T-cell (primary cell): ENCODE results near the gene MEGF10. TPM values are rescaled to one million over a fixed set of nuclear protein-coding genes. Genes with fewer than 3 reads are reported as not detected.

Experiments used
- ATAC-seq, 4 experiments: fragments of 200-7000 bp in 3 of 4; fragments of 150-1000 bp in 1 of 4; cut with Tn5 transposase; replicated peaks in 1 of 4; 1 replicate in 3 of 4; 2 replicates in 1 of 4; pipeline ENCODE4 v1.10.0; 2021; ENCODE audit warnings: moderate library complexity in 3 of 4, mild to moderate bottlenecking in 2 of 4, moderate number of reproducible peaks in 1 of 4
- CTCF ChIA-PET, 2 donors: fragments of 300-600 bp; sonication (Branson Sonifier 250); formaldehyde crosslinking; loops; one replicate each; lab custom pipeline; 2022; ENCODE audit warnings: antibody characterized with exemption in 2 of 2; lab: Charles Lee
- POLR2A ChIA-PET, 2 donors: fragments of 300-600 bp; sonication (Branson Sonifier 250); formaldehyde crosslinking; loops; one replicate each; lab custom pipeline; 2022; ENCODE audit warnings: antibody characterized with exemption in 2 of 2; lab: Charles Lee
- DNase-seq, 35 experiments: peaks; one replicate each; pipeline versions ENCODE4 v3.0.0 to v3.0.0-alpha.2; 2013 to 2023
- H3K27ac ChIP-seq: one replicate; pipeline ENCODE4 v1.5.1; 2013; ENCODE audit warnings: low read length
- H3K27me3 ChIP-seq, 2 experiments: replicated peaks in 1 of 2; 1 replicate in 1 of 2; 2 replicates in 1 of 2; pipeline versions ENCODE4 v1.6.1 to v1.7.0; 2013; ENCODE audit warnings: low read length in 1 of 2, mixed read lengths in 1 of 2; ENCODE audit not compliant: control insufficient read depth in 2 of 2, insufficient read depth in 2 of 2; ENCODE audit errors: extremely low read depth in 1 of 2
- H3K36me3 ChIP-seq, 2 donors: 1 replicate in 1 of 2; 2 replicates in 1 of 2; pipeline versions ENCODE4 v1.6.1 to v1.7.0; 2013; ENCODE audit warnings: low read length in 1 of 2; ENCODE audit not compliant: control insufficient read depth in 2 of 2, insufficient read depth in 1 of 2; ENCODE audit errors: extremely low read depth in 1 of 2
- H3K4me1 ChIP-seq, 2 experiments: 1 replicate in 1 of 2; 2 replicates in 1 of 2; pipeline versions ENCODE4 v1.6.1 to v1.7.0; 2013; ENCODE audit warnings: low read length in 2 of 2, mixed read lengths in 1 of 2; ENCODE audit not compliant: insufficient read depth in 2 of 2, control insufficient read depth in 1 of 2; ENCODE audit errors: extremely low read depth in 1 of 2
- H3K4me3 ChIP-seq, 2 donors: 1 replicate in 1 of 2; 2 replicates in 1 of 2; pipeline versions ENCODE4 v1.5.1 to v1.7.0; 2013; ENCODE audit warnings: mild to moderate bottlenecking in 2 of 2, low read length in 1 of 2, moderate library complexity in 1 of 2; ENCODE audit not compliant: control insufficient read depth in 1 of 2; ENCODE audit errors: extremely low read depth in 1 of 2
- H3K9me3 ChIP-seq: 2 replicates; pipeline ENCODE4 v1.7.0; 2013
- H3K27ac Mint-ChIP-seq, 2 donors: one replicate each; pipeline ENCODE4 v1.8.0; 2020 to 2021; ENCODE audit warnings: mild to moderate bottlenecking in 2 of 2, mixed read lengths in 2 of 2
- H3K27me3 Mint-ChIP-seq, 2 donors: one replicate each; pipeline ENCODE4 v1.8.0; 2021 to 2022; ENCODE audit warnings: mixed read lengths in 2 of 2
- H3K36me3 Mint-ChIP-seq: one replicate; pipeline ENCODE4 v1.8.0; 2021; ENCODE audit warnings: mixed read lengths
- H3K4me1 Mint-ChIP-seq, 3 donors: one replicate each; pipeline ENCODE4 v1.8.0; 2020 to 2022; ENCODE audit warnings: mixed read lengths in 3 of 3, mild to moderate bottlenecking in 1 of 3
- H3K4me3 Mint-ChIP-seq, 3 donors: one replicate each; pipeline ENCODE4 v1.8.0; 2020 to 2022; ENCODE audit warnings: mild to moderate bottlenecking in 3 of 3, mixed read lengths in 3 of 3, moderate library complexity in 3 of 3
- H3K9me3 Mint-ChIP-seq, 3 donors: one replicate each; pipeline ENCODE4 v1.8.0; 2020 to 2022; ENCODE audit warnings: mixed read lengths in 3 of 3
- WGBS: methylation state at CpG from one replicate; pipeline ENCODE4 v1.1.5; 2013; ENCODE audit warnings: missing lambda C conversion rate; ENCODE audit not compliant: insufficient coverage; 5-methylcytosine and 5-hydroxymethylcytosine counted together
- total RNA-seq, 35 experiments: library from RNA in 6 of 35; stranded (reverse) in 6 of 35; fragments of 120-200 nt in 1 of 35; gene quantifications; one replicate each; pipeline versions ENCODE4 v1.2.1 to v1.2.4 and lab custom pipeline; 2013 to 2026

The MEGF10 gene
- total RNA-seq, 5 donors from 2014 or later (not counting 1 experiment from before 2014, with no cell fraction given) = 0.06 to 0.89 (median 0.47) TPM; not detected in 2

DNA sequence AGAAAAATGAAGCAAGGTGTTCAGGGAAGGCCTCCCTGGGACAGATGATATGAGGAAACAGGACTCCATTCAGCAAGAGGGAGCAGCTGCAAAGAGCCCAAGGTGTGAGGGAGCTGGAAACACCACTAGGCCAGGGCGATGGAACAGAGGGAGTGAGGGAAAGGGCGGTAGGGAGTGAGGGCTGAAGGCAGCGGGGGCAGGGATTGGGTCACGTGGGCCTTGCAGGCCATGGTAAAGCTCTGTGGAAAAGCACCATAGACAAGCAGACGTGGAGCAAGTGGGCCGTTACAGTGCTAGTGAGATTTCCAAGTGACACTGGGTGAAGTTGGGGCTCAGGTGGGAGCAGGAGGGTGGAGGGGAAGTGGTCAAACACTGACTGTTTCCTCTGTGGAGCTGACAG lies 216.0 kb downstream of the MEGF10 start:
- ChIA-PET CTCF (interaction anchor here in 1 of 2 donors (1.0 kb wide), 1 partner anchor 13 kb away, joined by 3 read pairs; no protein-coding TSS in a partner anchor), POLR2A (interaction anchor here in 1 of 2 donors (0.6 kb wide), 1 partner anchor 430 kb away, joined by 4 read pairs; no protein-coding TSS in a partner anchor)
- no peak for ATAC-seq
- no peak overlapping the region for H3K27ac ChIP-seq
- no peaks in the 10 kb centered on the region for H3K4me1 ChIP-seq
- no peaks in the 10 kb centered on the region for H3K9me3 Mint-ChIP-seq
- H3K4me1 Mint-ChIP-seq = no peaks in the 10 kb centered on the region
- no peak overlapping the region for H3K27ac Mint-ChIP-seq
- 90% methylated on average over 6 of the region's 6 CpGs for WGBS
- no peak overlapping the region for H3K4me3 ChIP-seq
- H3K36me3 ChIP-seq = no peaks in the 10 kb centered on the region
- peaks cover 12 to 15% of the 10 kb centered on the region in 2 donors for H3K27me3 Mint-ChIP-seq
- no peaks in the 10 kb centered on the region for H3K36me3 Mint-ChIP-seq
- peaks cover 0 to 4% of the 10 kb centered on the region in 2 experiments for H3K27me3 ChIP-seq
- no peaks in the 10 kb centered on the region for H3K9me3 ChIP-seq
- DNase-seq = no peak
- no peak overlapping the region for H3K4me3 Mint-ChIP-seq

DNA sequence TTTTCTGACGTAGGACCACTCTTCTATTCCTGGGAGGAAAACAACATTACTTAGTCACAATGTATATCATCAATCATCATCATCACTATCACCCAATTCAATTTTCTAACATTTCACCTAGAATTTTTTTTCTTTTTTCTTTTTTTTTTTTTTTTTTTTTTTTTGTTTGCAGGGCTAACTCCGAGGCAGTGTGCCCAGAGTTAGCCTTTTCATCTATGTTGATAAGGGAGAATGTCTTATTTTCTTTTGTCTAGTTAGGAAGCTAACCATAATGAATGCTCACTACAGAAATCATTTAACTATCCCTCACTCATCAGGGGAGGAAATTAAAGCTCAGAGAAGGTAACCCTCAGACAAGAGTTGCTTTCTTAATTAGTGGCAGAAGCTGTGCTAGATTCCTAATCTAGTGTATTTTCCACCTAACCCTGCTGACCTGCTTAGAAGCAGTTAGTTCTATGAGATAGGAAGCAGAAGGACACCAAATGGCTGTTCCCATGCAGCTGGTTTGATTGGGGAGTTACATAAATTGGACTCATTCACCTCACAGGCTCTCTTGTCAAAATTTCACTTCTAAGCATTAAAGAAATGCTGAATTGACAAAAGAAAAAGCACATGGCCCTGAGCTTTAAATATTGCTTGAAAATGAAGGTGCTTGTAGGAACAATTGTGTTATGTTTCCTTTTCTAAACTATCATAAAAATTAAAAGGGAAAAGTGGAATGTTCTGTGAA lies 218.2 kb downstream of the MEGF10 start:
- Histone ChIP-seq H3K4me1 (no peaks in the 10 kb centered on the region), H3K9me3 (no peaks in the 10 kb centered on the region), H3K36me3 (no peaks in the 10 kb centered on the region), H3K4me3 (no peak overlapping the region), H3K27me3 (peaks cover 0 to 7% of the 10 kb centered on the region in 2 experiments), H3K27ac (no peak overlapping the region)
- peaks cover 23 to 24% of the 10 kb centered on the region in 2 donors for H3K27me3 Mint-ChIP-seq
- DNase-seq = no peak
- no peaks in the 10 kb centered on the region for H3K9me3 Mint-ChIP-seq
- ChIA-PET CTCF (interaction anchor here in 1 of 2 donors (0.6 to 0.8 kb wide), 3 partner anchors 558 to 689 kb away, joined by 3 to 6 read pairs (median 6); no protein-coding TSS in a partner anchor), POLR2A (interaction anchor here in 1 of 2 donors (0.6 to 0.7 kb wide), 2 partner anchors 11 to 750 kb away, joined by 8 to 19 read pairs; no protein-coding TSS in a partner anchor)
- no peak overlapping the region for H3K4me3 Mint-ChIP-seq
- no peak overlapping the region for H3K27ac Mint-ChIP-seq
- WGBS = no CpG with 5 or more reads among the region's 2 CpGs
- H3K36me3 Mint-ChIP-seq = no peaks in the 10 kb centered on the region
- H3K4me1 Mint-ChIP-seq = no peaks in the 10 kb centered on the region
- ATAC-seq = no peak

Other genes with a start within 250 kb of the MEGF10 start
- gene C5orf63, start 217.3 kb upstream of the MEGF10 start, total RNA-seq = 10 to 100 TPM in 4 of 5 donors, 1 to 10 TPM in 1; 7.4 to 13.5 (median 11.5) TPM
- 10 to 100 TPM; 38.9 to 51.6 (median 47.7) TPM for gene PRRC1, start 226.8 kb downstream of the MEGF10 start, total RNA-seq